Stimulated activated CD8-positive, alpha-beta memory T cell treated with anti-CD3 and anti-CD28 coated beads, Interleukin-4, amount 100 ng/mL, for 24 hours (primary cell): Measurements from ENCODE around the gene DOK5.

Experiments
- DNase-seq: peaks from one replicate; pipeline ENCODE4 v3.0.0-alpha.2; 2020; ENCODE audit warnings: low read depth

DOK5 gene

GRCh38 chr20:54618412-54618811, 143.0 kb downstream of the DOK5 start:
- no peak for DNase-seq

GRCh38 chr20:54619181-54619580, 143.8 kb downstream of the DOK5 start:
- DNase-seq = no peak

- DNase-seq = no peak
Observed at GRCh38 chr20:54619682-54620081, 144.3 kb downstream of the DOK5 start.

GRCh38 chr20:54620611-54621010, 145.2 kb downstream of the DOK5 start:
- no peak for DNase-seq

- DNase-seq = no peak
Observed at GRCh38 chr20:54622333-54623295, 147.2 kb downstream of the DOK5 start.

- no peak for DNase-seq
Observed at GRCh38 chr20:54623991-54624569, 148.7 kb downstream of the DOK5 start.

- no peak for DNase-seq
Observed at GRCh38 chr20:54624706-54625390, 149.5 kb downstream of the DOK5 start.

GRCh38 chr20:54625497-54625896, 150.1 kb downstream of the DOK5 start:
- no peak for DNase-seq

- no peak for DNase-seq
Observed at GRCh38 chr20:54626126-54626525, 150.7 kb downstream of the DOK5 start.

- no peak for DNase-seq
Observed at GRCh38 chr20:54629632-54630031, 154.2 kb downstream of the DOK5 start.

- no peak for DNase-seq
Observed at GRCh38 chr20:54630582-54630981, 155.2 kb downstream of the DOK5 start.

- DNase-seq = no peak
Observed at GRCh38 chr20:54631059-54631458, 155.7 kb downstream of the DOK5 start.

GRCh38 chr20:54633374-54634355, 158.3 kb downstream of the DOK5 start:
- DNase-seq = no peak

- DNase-seq = no peak
Observed at GRCh38 chr20:54636575-54636974, 161.2 kb downstream of the DOK5 start.

- DNase-seq = no peak
Observed at GRCh38 chr20:54639941-54640340, 164.5 kb downstream of the DOK5 start.

- DNase-seq = no peak
Observed at GRCh38 chr20:54640800-54641199, 165.4 kb downstream of the DOK5 start.

- DNase-seq = no peak
Observed at GRCh38 chr20:54642864-54643667, 167.7 kb downstream of the DOK5 start.

GRCh38 chr20:54643761-54644160, 168.4 kb downstream of the DOK5 start:
- no peak for DNase-seq

- DNase-seq = no peak
Observed at GRCh38 chr20:54645445-54646155, 170.2 kb downstream of the DOK5 start.

- no peak for DNase-seq
Observed at GRCh38 chr20:54646156-54646517, 170.7 kb downstream of the DOK5 start.
